Activated effector memory CD4-positive, alpha-beta T cell treated with anti-CD3 and anti-CD28 coated beads, Interleukin-2, amount 50 U/mL, for 16 hours (primary cell): Measurements from ENCODE around the gene GTPBP6.
"Not testable (repeated sequence)": the region's sequence is repeated elsewhere in the genome, so short reads cannot be mapped to it uniquely, and the experiment has no call there.

Experiments
- DNase-seq: peaks from one replicate; pipeline ENCODE4 v3.0.0-alpha.2; 2020

GTPBP6 gene

DNA sequence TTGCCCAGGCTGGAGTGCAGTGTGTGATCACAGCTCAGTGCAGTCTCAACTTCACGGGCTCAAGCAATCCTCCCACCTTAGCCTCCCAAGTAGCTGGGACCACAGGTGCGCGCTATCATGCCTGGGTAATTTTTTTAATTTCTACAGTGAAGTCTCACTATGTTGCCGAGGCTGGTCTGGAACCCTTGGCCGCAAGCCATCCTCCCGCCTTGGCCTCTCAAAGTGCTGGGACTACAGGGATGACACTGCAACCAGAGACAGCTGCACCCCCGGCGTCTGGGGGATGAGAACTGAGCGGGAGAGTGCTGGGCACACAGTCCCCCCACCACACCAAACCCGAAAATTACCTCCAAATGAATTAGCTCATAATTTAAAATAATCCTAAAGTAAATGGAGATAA is 33.1 kb upstream of the GTPBP6 start:
- DNase-seq, result no peak

- DNase-seq, result not testable (repeated sequence)
Measured at GRCh38 chrX:351324-351641, 32.7 kb upstream of the GTPBP6 start.

DNA sequence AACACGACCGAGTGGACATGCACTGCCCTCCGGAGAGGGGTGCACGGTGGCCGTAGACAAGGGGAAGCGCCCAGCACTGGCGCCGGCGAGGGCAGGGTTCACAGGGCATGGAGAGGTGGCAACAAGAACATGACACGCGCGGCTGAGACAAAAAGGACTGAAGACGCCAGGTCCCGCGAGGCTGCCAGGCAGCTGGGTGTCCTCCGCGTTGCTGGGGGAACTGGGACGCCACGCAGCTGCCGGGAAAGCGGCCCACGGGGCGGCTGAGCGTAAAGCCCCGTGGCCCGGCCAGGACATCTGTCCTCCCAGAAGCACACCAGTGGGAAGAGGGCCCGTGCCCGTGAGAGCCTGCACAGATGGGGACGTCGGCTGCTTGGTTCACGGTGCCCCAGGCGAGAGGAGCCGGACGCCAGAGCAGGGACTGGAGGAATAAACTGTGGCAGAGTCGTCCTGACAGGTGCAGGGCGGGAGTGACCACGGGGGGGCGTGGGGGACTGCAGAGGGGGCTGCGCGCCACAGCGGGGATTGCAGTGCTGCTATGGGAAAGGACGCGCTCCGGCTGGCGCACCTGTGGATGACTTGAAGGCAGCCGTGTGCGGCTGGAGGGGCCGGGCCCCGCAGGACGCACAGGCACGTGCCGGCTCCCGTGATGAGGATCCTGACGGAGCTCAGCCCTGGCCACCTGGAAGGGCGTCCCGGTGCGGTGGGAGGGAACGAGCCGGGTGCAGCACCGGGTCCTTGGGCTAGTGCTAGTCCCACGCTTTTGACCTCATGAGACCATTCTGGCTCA is 32.1 kb upstream of the GTPBP6 start:
- no peak for DNase-seq

- no peak for DNase-seq
Measured at GRCh38 chrX:350148-350533, 31.5 kb upstream of the GTPBP6 start.

GRCh38 chrX:349702-350101 is 31.1 kb upstream of the GTPBP6 start:
- DNase-seq, result no peak

DNA sequence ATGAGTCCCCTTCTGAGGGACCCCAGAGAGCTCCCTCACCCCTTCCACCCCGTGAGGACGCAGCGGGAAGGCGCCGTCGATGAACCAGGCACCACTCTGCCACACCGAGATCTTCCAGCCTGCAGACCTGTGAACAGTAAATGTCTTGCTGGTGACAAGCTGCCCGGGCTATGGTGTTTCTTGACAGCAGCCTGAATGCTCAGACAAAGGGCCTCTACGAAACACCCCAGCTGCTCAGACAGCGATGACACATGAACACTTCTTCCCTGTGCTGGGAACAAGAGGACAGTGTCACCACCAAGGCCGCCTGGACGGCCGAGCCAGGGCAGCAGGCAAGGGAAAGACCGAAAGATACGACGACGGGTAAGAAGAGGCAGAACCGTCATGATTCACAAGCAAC is 30.6 kb upstream of the GTPBP6 start:
- DNase-seq, result no peak

- DNase-seq, result no peak
Measured at GRCh38 chrX:348461-349117, 30.0 kb upstream of the GTPBP6 start.

DNA sequence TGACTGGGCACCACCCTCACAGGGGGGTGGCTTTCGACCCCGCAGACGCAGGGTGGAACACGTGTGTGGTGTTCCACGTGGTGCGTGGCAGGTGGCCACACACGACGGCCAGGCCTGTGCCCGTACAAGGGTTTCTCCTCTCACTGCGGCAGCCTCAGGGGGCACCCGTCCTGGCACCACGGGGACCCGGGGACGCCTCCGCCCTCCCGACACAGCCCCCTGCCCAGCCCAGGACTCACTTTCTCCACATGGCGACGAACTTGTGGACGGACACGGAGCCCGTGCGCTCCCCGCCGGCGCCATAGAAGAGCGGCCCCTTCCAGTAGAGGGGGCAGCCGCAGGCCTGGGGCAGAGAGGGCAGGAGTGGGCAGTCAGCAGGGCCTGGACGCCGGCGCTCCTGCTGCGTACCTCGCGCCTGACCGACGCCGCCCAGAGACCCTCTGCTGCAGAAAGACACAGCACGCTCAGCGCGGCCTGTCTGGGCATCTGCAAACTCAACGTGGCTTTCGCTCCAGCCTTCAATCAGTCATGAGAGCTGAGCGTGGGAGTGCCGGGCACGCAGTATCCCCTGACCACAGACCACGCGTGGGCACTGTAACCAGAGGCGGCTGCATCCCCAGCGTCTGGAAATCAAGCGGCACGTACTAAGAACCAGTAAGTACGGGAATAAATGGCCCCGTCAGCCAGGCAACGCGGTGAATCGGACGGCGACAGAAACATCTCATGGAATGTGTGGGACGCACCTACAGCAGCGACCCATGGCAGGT is 28.9 kb upstream of the GTPBP6 start:
- no peak for DNase-seq

DNA sequence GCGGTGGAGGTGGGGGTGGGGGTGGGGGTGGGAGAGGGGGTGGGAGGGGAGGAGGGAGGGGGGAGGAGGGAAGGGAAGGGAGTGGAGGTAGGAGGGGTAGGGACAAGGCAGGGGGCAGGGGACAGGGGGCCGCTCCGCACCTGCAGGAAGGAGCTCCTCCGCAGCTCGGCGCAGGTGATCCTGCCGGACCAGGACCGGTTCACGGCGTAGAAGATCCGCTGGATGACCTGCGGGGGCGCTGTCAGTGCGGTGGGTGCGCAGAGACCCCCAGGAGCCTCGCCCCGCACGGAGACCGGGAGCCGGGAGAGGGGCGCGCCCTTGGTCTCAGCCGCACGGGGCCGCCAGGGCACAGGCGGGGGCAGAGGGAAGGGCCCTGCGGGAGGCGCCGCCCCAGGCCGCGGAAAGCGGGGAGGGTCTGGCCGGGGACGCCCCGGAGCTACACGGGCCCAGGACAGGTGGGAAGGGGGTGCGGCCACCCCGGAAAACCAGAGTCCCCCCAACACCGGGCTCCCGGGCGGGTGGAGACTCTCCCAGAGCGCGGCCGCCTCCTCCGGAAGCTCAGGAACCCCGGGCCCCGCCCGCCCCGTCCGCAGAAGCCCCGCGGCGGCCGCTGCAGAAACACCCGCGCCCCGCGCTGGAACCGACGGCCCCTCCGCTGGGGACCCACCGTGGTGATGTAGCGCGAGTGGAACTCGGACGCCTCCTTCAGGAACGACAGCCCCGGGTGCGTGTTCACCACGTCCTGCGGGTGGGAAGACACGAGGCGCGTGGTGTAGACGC is 27.6 kb upstream of the GTPBP6 start:
- DNase-seq, result no peak

GRCh38 chrX:345020-345925 is 26.7 kb upstream of the GTPBP6 start:
- DNase-seq, result no peak

- DNase-seq, result no peak
Measured at GRCh38 chrX:344371-344901, 25.8 kb upstream of the GTPBP6 start.

GRCh38 chrX:341541-342101 is 23.0 kb upstream of the GTPBP6 start:
- DNase-seq, result no peak

GRCh38 chrX:340641-341423 is 22.2 kb upstream of the GTPBP6 start:
- DNase-seq, result no peak

- no peak for DNase-seq
Measured at GRCh38 chrX:340121-340520, 21.5 kb upstream of the GTPBP6 start.

- no peak for DNase-seq
Measured at GRCh38 chrX:338836-339400, 20.3 kb upstream of the GTPBP6 start.

- no peak for DNase-seq
Measured at GRCh38 chrX:338281-338835, 19.8 kb upstream of the GTPBP6 start.

- DNase-seq, result no peak
Measured at GRCh38 chrX:337331-337831, 18.8 kb upstream of the GTPBP6 start.

GRCh38 chrX:336227-336626 is 17.6 kb upstream of the GTPBP6 start:
- no peak for DNase-seq

- no peak for DNase-seq
Measured at GRCh38 chrX:335758-336155, 17.2 kb upstream of the GTPBP6 start.
